OCI-LY7 (cell line): ENCODE measurements around the gene SEMA4D. TPM values are rescaled to one million over a fixed set of nuclear protein-coding genes. Genes with fewer than 3 reads are reported as not detected.

Source experiments
- BruUV-seq: library from RNA; stranded (reverse); fragments of 400-500 nt; replicated peaks from 2 replicates; lab custom pipeline; 2021; lab: Mats Ljungman, UMichigan
- CTCF ChIA-PET: fragments of 300-600 bp; sonication (Branson Sonifier 250); formaldehyde crosslinking; loops from one replicate; lab custom pipeline; 2022; ENCODE audit warnings: antibody characterized with exemption; ENCODE audit not compliant: unreplicated experiment; lab: Charles Lee
- POLR2A ChIA-PET: fragments of 300-600 bp; sonication (Branson Sonifier 250); formaldehyde crosslinking; loops from one replicate; lab custom pipeline; 2022; ENCODE audit warnings: antibody characterized with exemption; lab: Charles Lee
- DNase-seq: peaks from one replicate; pipeline ENCODE4 v3.0.0-alpha.2; 2015; ENCODE audit warnings: low spot score
- H2AFZ ChIP-seq: fragments of 200-600 bp; sonication (generic), shearing (Covaris generic); 2 replicates; pipeline ENCODE4 v1.6.1; 2014; ENCODE audit warnings: mild to moderate bottlenecking, antibody characterized with exemption, low read length, moderate library complexity
- H3K27ac ChIP-seq: fragments of 200-600 bp; sonication (generic); 2 replicates; pipeline ENCODE4 v1.5.1; 2014; ENCODE audit warnings: mixed run types, low read depth, mild to moderate bottlenecking, moderate library complexity, low read length, inconsistent platforms; ENCODE audit not compliant: poor library complexity, severe bottlenecking
- H3K36me3 ChIP-seq: fragments of 200-600 bp; sonication (generic); 2 replicates; pipeline ENCODE4 v1.6.1; 2014; ENCODE audit warnings: mild to moderate bottlenecking, antibody characterized with exemption, low read length, moderate library complexity, mixed read lengths; ENCODE audit not compliant: insufficient read depth
- H3K4me1 ChIP-seq: fragments of 200-600 bp; sonication (generic); 2 replicates; pipeline ENCODE4 v1.5.1; 2014; ENCODE audit warnings: mild to moderate bottlenecking, low read length; ENCODE audit not compliant: insufficient read depth, poor library complexity, severe bottlenecking
- H3K4me2 ChIP-seq: fragments of 200-600 bp; sonication (generic); 2 replicates; pipeline ENCODE4 v1.6.1; 2014; ENCODE audit warnings: mild to moderate bottlenecking, low read length
- H3K4me3 ChIP-seq: fragments of 200-600 bp; sonication (generic); 2 replicates; pipeline ENCODE4 v1.5.1; 2014; ENCODE audit warnings: mild to moderate bottlenecking, low read depth, low read length; ENCODE audit not compliant: poor library complexity, severe bottlenecking
- H3K79me2 ChIP-seq: fragments of 200-600 bp; sonication (generic); 2 replicates; pipeline ENCODE4 v1.6.1; 2016; ENCODE audit warnings: low read depth, mild to moderate bottlenecking, low read length, moderate library complexity, mixed read lengths; ENCODE audit not compliant: insufficient read depth
- H3K9me2 ChIP-seq: fragments of 200-600 bp; sonication (generic); 2 replicates; pipeline ENCODE4 v1.6.1; 2016; ENCODE audit warnings: mild to moderate bottlenecking, low read length, mixed read lengths; ENCODE audit not compliant: insufficient read depth
- H3K9me3 ChIP-seq: fragments of 200-600 bp; sonication (generic); 2 replicates; pipeline ENCODE4 v1.6.1; 2014; ENCODE audit warnings: mild to moderate bottlenecking, mixed run types, low read length, mixed read lengths
- H4K20me1 ChIP-seq: fragments of 200-600 bp; sonication (generic); 2 replicates; pipeline ENCODE4 v1.6.1; 2014; ENCODE audit warnings: mild to moderate bottlenecking, antibody characterized with exemption, low read length, moderate library complexity, mixed read lengths; ENCODE audit not compliant: insufficient read depth
- EZH2phosphoT487 ChIP-seq: fragments of 200-600 bp; sonication (generic); IDR thresholded peaks from 2 replicates; pipeline ENCODE4 v1.6.1; 2018; ENCODE audit warnings: low read depth, borderline replicate concordance, mild to moderate bottlenecking, mixed run types, antibody characterized with exemption, low read length, moderate library complexity, mixed read lengths
- intact Hi-C: fragments of 100-400 bp; cut with micrococcal nuclease; formaldehyde crosslinking; loops from one replicate; pipeline ENCODE4 v1.10.0; 2022; ENCODE audit not compliant: unreplicated experiment
- total RNA-seq, 2 experiments: library from RNA; depleted of rRNA in 1 of 2; stranded (reverse); fragments of >200 nt in 1 of 2; shearing (Covaris generic) in 1 of 2; gene quantifications; 2 replicates each; pipeline ENCODE4 v1.2.3, GENCODE V29; 2014 to 2022
- TF ChIP-seq, protein P1 (sequence below): fragments of 200-600 bp; sonication (generic); conservative IDR thresholded peaks from 2 replicates; pipeline ENCODE4 v1.5.1; 2014; ENCODE audit warnings: mild to moderate bottlenecking, antibody characterized with exemption, low read length, moderate library complexity, mixed read lengths

The SEMA4D gene
- total RNA-seq, 2 experiments from 2014 or later: 28.5 to 60.5 TPM

DNA sequence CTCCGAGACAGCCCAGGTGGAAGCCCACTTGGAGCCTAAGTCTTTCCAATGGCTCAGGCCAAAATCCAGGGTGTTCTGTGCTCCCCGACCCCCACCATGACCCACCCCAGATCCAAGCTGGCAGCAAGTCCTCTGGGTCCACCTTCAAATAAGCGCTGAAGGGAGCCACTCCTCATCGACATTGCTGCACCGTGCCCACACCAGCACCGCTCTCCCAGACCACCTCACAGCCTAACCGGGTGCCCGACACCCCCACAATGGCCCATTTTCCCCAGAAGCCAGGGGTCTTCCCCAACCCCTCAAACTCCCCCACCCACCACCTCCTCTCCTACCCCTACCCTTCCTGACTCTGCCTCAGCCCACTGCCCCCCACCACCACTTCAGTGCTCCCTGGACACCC lies 50.5 kb downstream of the SEMA4D start:
- POLR2A ChIA-PET: no interaction called here
- no peak overlapping the region for H3K4me2 ChIP-seq

DNA sequence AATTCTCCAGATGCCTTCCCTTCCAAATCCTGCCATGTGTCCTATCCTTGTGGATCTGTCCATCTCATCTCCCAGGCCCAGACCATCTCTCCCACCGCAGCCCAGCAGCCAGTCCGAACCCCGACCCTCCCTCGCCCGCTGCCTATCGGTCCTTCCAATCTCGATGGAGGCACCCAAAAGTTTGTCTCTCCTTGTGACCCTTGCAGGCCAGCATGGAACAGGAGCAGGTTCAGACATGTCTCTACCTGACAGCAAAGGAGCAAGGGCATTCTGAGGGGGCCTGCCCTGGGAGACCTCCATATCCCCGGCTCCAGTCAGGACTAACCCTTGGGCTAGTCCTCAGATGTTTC lies 51.0 kb downstream of the SEMA4D start:
- intact Hi-C loops: no loop called here
- ChIA-PET POLR2A (no interaction called here), CTCF (no interaction called here)
- Histone ChIP-seq H3K4me2 (no peak overlapping the region), H3K27ac (no peak overlapping the region), H3K79me2 (no peaks in the 10 kb centered on the region), H3K9me2 (no peaks in the 10 kb centered on the region), H3K36me3 (no peaks in the 10 kb centered on the region), H3K9me3 (no peaks in the 10 kb centered on the region), H2AFZ (no peak overlapping the region), H3K4me3 (no peak overlapping the region), H4K20me1 (no peaks in the 10 kb centered on the region), H3K4me1 (peaks cover 49% of the 10 kb centered on the region)
- TF ChIP-seq EZH2phosphoT487: no peak
- TF ChIP-seq, protein P1, sequence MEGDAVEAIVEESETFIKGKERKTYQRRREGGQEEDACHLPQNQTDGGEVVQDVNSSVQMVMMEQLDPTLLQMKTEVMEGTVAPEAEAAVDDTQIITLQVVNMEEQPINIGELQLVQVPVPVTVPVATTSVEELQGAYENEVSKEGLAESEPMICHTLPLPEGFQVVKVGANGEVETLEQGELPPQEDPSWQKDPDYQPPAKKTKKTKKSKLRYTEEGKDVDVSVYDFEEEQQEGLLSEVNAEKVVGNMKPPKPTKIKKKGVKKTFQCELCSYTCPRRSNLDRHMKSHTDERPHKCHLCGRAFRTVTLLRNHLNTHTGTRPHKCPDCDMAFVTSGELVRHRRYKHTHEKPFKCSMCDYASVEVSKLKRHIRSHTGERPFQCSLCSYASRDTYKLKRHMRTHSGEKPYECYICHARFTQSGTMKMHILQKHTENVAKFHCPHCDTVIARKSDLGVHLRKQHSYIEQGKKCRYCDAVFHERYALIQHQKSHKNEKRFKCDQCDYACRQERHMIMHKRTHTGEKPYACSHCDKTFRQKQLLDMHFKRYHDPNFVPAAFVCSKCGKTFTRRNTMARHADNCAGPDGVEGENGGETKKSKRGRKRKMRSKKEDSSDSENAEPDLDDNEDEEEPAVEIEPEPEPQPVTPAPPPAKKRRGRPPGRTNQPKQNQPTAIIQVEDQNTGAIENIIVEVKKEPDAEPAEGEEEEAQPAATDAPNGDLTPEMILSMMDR: no peak
- no TSS peak for BruUV-seq
- DNase-seq: no peak

More for the DNA sequence above, 50.5 kb downstream of the SEMA4D start:
- Histone ChIP-seq H2AFZ (no peak overlapping the region), H3K4me3 (no peak overlapping the region), H3K79me2 (no peaks in the 10 kb centered on the region), H3K4me1 (peaks cover 44% of the 10 kb centered on the region), H3K36me3 (no peaks in the 10 kb centered on the region), H3K9me3 (no peaks in the 10 kb centered on the region), H3K27ac (no peak overlapping the region), H3K9me2 (no peaks in the 10 kb centered on the region), H4K20me1 (no peaks in the 10 kb centered on the region)
- CTCF ChIA-PET: no interaction called here
- no TSS peak for BruUV-seq
- no peak for DNase-seq
- intact Hi-C loops: no loop called here
- no peak for TF ChIP-seq EZH2phosphoT487
- TF ChIP-seq, protein P1: no peak

DNA sequence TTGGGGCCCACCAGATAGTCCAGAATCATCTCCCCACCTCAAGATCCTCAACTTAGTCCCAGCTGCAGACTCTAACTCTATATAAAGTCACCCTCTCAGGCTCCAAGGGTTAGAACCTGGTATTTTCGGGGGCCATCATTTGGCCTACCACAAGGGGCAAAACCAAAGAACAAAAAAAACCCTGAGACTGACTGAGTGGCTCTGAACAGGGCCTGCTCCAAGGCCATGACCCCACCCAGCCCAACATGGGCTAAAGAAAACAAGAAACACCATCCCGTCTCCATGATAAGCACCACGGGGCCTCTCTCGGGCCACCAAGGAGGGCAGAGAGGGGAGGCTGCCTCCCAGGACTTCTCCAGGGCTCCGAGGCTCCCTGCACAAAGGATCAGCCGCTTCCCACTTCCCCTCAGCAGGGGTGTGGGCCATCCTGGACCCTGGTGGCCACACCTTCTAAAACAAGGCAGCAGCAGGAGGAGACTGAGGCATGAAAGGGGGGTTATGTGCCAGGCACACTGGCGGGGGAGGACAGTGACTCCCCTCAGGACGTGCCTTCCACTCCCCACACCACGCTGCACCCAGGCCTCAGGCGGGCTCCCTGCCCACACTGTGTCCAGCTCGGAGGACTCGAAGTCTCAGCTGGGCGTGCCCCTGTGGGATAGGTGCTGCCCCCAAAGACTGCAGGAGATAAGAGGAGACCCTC lies 51.5 kb downstream of the SEMA4D start:
- Histone ChIP-seq H3K4me3 (no peak overlapping the region), H3K4me1 (peaks cover 54% of the 10 kb centered on the region), H3K36me3 (no peaks in the 10 kb centered on the region), H3K27ac (no peak overlapping the region), H3K4me2 (no peak overlapping the region), H3K9me3 (no peaks in the 10 kb centered on the region), H3K79me2 (no peaks in the 10 kb centered on the region), H4K20me1 (no peaks in the 10 kb centered on the region), H3K9me2 (no peaks in the 10 kb centered on the region), H2AFZ (no peak overlapping the region)
- TF ChIP-seq, protein P1: no peak
- TF ChIP-seq EZH2phosphoT487: no peak
- DNase-seq: no peak
- POLR2A ChIA-PET: no interaction called here
- intact Hi-C loops: no loop called here
- CTCF ChIA-PET: no interaction called here
- no TSS peak for BruUV-seq
